HepG2 (cell line): ENCODE measurements around the gene MAP2K2. TPM values are rescaled to one million over a fixed set of nuclear protein-coding genes. Genes with fewer than 3 reads are reported as not detected.
A peak's percentile ranks its signal among the peaks of the same experiment; 100 is the strongest.

Experiments used
- KMT2A ChIP-seq: sonication (generic); formaldehyde crosslinking; IDR thresholded peaks from 2 replicates; pipeline ENCODE4 v1.4.0; 2020; ENCODE audit warnings: missing genetic modification reagents
- KMT2B ChIP-seq: IDR thresholded peaks from 2 replicates; pipeline ENCODE4 v1.6.1; 2016; ENCODE audit warnings: missing genetic modification reagents, missing compliant biosample characterization
- SPEN ChIP-seq: sonication (generic); formaldehyde crosslinking; IDR thresholded peaks from 2 replicates; pipeline ENCODE4 v1.5.1; 2020; ENCODE audit warnings: low read depth, mild to moderate bottlenecking, missing genetic modification reagents
- ZBTB7B ChIP-seq: sonication (generic); formaldehyde crosslinking; IDR thresholded peaks from 2 replicates; pipeline ENCODE4 v1.4.0; 2020; ENCODE audit warnings: missing genetic modification reagents
- ZNF468 ChIP-seq: sonication (generic); formaldehyde crosslinking; IDR thresholded peaks from 2 replicates; pipeline ENCODE4 v1.8.0; 2022; ENCODE audit warnings: mild to moderate bottlenecking, moderate library complexity, missing genetic modification reagents
- ZNF546 ChIP-seq: sonication (generic); formaldehyde crosslinking; conservative IDR thresholded peaks from 2 replicates; pipeline ENCODE4 v1.8.1; 2023; ENCODE audit warnings: mild to moderate bottlenecking, missing genetic modification reagents
- ZNF589 ChIP-seq: sonication (generic); formaldehyde crosslinking; conservative IDR thresholded peaks from 2 replicates; pipeline ENCODE4 v1.8.0; 2022; ENCODE audit warnings: mild to moderate bottlenecking, moderate library complexity, missing genetic modification reagents
- ZZZ3 ChIP-seq: sonication (generic); formaldehyde crosslinking; IDR thresholded peaks from 2 replicates; pipeline ENCODE4 v1.4.0; 2020; ENCODE audit warnings: missing genetic modification reagents, mild to moderate bottlenecking, borderline replicate concordance
- polyA plus RNA-seq, 8 experiments: library from polyadenylated mRNA; depleted of rRNA in 3 of 8; stranded (reverse) in 7 of 8; unstranded in 1 of 8; fragments of >200 nt; fragmentation: Illumina TruSeq in 4 of 8; extraction: Trizol in 4 of 8; gene quantifications; 2 replicates each; pipeline versions ENCODE4 v1.2.1 to v1.2.3, GENCODE V29; 2011 to 2016; ENCODE audit warnings: low read depth in 4 of 8, missing spikeins in 1 of 8, mixed read lengths in 1 of 8; ENCODE audit not compliant: insufficient read depth in 1 of 8
- total RNA-seq, 5 experiments: library from RNA; depleted of rRNA; stranded (reverse); fragments of >200 nt; fragmentation: Illumina TruSeq; extraction: Trizol; gene quantifications; 2 replicates each; pipeline ENCODE4 v1.2.3, GENCODE V29; 2016; ENCODE audit warnings: low read depth in 1 of 5
- TF ChIP-seq, protein P1 (sequence below): sonication (generic); formaldehyde crosslinking; IDR thresholded peaks from 2 replicates; pipeline ENCODE4 v1.8.1; 2023; ENCODE audit warnings: mild to moderate bottlenecking, missing genetic modification reagents, borderline replicate concordance
- TF ChIP-seq, protein P2 (sequence below): IDR thresholded peaks from 2 replicates; pipeline ENCODE4 v1.6.1; 2016
- TF ChIP-seq, protein P3 (sequence below): sonication (generic); formaldehyde crosslinking; IDR thresholded peaks from 2 replicates; pipeline ENCODE4 v1.4.0; 2020; ENCODE audit warnings: missing genetic modification reagents

Gene MAP2K2
- total and polyA plus RNA-seq, 2 of the 13 experiments (the other 11 are each of a cell fraction or from before 2014, with no cell fraction given): 70.3 to 80.9 TPM

DNA sequence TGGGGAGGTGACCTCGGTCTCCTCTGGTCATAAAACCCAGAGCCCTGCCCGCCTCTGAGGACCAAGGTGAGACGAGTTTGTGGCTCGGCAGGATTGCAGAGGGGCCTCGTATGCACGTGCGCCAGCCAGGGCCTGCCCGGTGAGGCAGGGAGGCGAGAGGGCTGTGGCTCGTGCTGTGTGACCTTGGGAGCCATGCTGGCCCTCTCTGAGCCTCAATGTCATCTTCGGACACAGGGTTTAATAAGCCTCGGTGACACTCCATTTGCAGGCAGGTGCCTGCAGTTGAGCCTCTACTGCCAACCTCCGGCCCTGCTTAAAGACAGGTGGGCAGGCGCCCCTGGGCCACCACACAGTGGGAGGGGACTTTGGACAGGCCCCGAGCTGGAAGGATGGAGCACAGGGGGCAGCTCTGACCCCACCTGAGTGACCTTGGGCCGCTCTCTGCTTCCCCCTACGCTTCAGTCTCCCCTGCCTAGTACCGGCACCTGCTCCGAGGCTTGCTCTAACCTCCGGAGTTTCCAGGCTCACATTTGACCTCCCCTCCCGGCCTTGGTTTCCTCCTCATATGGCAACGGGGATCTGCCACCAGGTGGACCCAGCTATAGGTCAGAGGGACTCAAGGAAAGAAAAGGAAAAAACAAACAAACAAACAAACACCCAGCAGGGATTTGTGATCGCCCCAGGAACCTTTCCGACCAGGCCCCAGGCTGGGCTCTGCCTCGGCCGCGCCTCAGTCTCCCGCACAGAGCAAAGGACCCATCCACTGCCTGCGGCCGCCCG is 60.4 kb downstream of the MAP2K2 start (continued):
- TF ChIP-seq ZZZ3 (CRISPR knock-in tag) (0 out of 2 replicates have a peak, but pooled peaks have one; percentile 27), ZNF546 (CRISPR knock-in tag) (peak; percentile 10; the same call in 1 of the 2 replicates), KMT2B (no peak), KMT2A (CRISPR knock-in tag) (peak; percentile 38; the same call in 1 of the 2 replicates), ZNF468 (CRISPR knock-in tag) (no peak), ZBTB7B (CRISPR knock-in tag) (peak; percentile 75; the same call in 1 of the 2 replicates), SPEN (CRISPR knock-in tag) (0 out of 2 replicates have a peak, but pooled peaks have one; percentile 31), ZNF589 (CRISPR knock-in tag) (no peak)
- TF ChIP-seq, protein P1, sequence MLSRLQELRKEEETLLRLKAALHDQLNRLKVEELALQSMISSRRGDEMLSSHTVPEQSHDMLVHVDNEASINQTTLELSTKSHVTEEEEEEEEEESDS (CRISPR knock-in tag): no peak
- TF ChIP-seq, protein P2, sequence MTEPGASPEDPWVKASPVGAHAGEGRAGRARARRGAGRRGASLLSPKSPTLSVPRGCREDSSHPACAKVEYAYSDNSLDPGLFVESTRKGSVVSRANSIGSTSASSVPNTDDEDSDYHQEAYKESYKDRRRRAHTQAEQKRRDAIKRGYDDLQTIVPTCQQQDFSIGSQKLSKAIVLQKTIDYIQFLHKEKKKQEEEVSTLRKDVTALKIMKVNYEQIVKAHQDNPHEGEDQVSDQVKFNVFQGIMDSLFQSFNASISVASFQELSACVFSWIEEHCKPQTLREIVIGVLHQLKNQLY (CRISPR knock-in tag): no peak
- TF ChIP-seq, protein P3, sequence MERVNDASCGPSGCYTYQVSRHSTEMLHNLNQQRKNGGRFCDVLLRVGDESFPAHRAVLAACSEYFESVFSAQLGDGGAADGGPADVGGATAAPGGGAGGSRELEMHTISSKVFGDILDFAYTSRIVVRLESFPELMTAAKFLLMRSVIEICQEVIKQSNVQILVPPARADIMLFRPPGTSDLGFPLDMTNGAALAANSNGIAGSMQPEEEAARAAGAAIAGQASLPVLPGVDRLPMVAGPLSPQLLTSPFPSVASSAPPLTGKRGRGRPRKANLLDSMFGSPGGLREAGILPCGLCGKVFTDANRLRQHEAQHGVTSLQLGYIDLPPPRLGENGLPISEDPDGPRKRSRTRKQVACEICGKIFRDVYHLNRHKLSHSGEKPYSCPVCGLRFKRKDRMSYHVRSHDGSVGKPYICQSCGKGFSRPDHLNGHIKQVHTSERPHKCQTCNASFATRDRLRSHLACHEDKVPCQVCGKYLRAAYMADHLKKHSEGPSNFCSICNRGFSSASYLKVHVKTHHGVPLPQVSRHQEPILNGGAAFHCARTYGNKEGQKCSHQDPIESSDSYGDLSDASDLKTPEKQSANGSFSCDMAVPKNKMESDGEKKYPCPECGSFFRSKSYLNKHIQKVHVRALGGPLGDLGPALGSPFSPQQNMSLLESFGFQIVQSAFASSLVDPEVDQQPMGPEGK: peak; percentile 66; the same call in 1 of the 2 replicates
